Mesendoderm (in vitro differentiated cells): Measurements from ENCODE around the gene PRKCA.

Experiments used
- DNase-seq: peaks from one replicate; pipeline ENCODE4 v3.0.0; 2013
- H2AK5ac ChIP-seq: 2 replicates; pipeline ENCODE4 v1.6.1; 2013; ENCODE audit warnings: low read length, inconsistent platforms
- H2BK120ac ChIP-seq: 2 replicates; pipeline ENCODE4 v1.6.1; 2013; ENCODE audit warnings: low read depth, mild to moderate bottlenecking, low read length, moderate library complexity, mixed read lengths
- H2BK15ac ChIP-seq: replicated peaks from 2 replicates; pipeline ENCODE4 v1.6.1; 2013; ENCODE audit warnings: low read depth, mild to moderate bottlenecking, moderate library complexity
- H2BK5ac ChIP-seq: 2 replicates; pipeline ENCODE4 v1.6.1; 2013; ENCODE audit warnings: low read length, inconsistent platforms
- H3K18ac ChIP-seq: 2 replicates; pipeline ENCODE4 v1.6.1; 2013; ENCODE audit warnings: mild to moderate bottlenecking, low read length, mixed read lengths
- H3K23ac ChIP-seq: one replicate; pipeline ENCODE4 v1.6.1; 2013; ENCODE audit warnings: low read length
- H3K27ac ChIP-seq: 2 replicates; pipeline ENCODE4 v1.5.1; 2013; ENCODE audit warnings: low read depth, mild to moderate bottlenecking, inconsistent platforms, low read length, moderate library complexity
- H3K27me3 ChIP-seq: 2 replicates; pipeline ENCODE4 v1.6.1; 2013; ENCODE audit warnings: low read length, control low read depth, mild to moderate bottlenecking, inconsistent platforms; ENCODE audit not compliant: insufficient read depth, poor library complexity
- H3K36me3 ChIP-seq: 2 replicates; pipeline ENCODE4 v1.6.1; 2013; ENCODE audit warnings: low read length, inconsistent platforms; ENCODE audit not compliant: control insufficient read depth, insufficient read depth
- H3K4ac ChIP-seq: one replicate; pipeline ENCODE4 v1.6.1; 2013; ENCODE audit warnings: low read depth, mild to moderate bottlenecking, low read length, moderate library complexity
- H3K4me1 ChIP-seq: 2 replicates; pipeline ENCODE4 v1.6.1; 2013; ENCODE audit warnings: low read depth, low read length, inconsistent platforms; ENCODE audit not compliant: control insufficient read depth
- H3K4me2 ChIP-seq: 2 replicates; pipeline ENCODE4 v1.6.1; 2013; ENCODE audit warnings: low read length
- H3K4me3 ChIP-seq: 2 replicates; pipeline ENCODE4 v1.5.1; 2013; ENCODE audit warnings: mild to moderate bottlenecking, low read length
- H3K56ac ChIP-seq: one replicate; pipeline ENCODE4 v1.6.1; 2013; ENCODE audit warnings: low read length
- H3K79me1 ChIP-seq: 2 replicates; pipeline ENCODE4 v1.6.1; 2013; ENCODE audit warnings: low read length, inconsistent platforms
- H3K79me2 ChIP-seq: 2 replicates; pipeline ENCODE4 v1.6.1; 2013; ENCODE audit warnings: mild to moderate bottlenecking, low read length; ENCODE audit not compliant: control insufficient read depth, insufficient read depth
- H3K9ac ChIP-seq: 2 replicates; pipeline ENCODE4 v1.6.1; 2013; ENCODE audit warnings: low read length, inconsistent platforms
- H4K5ac ChIP-seq: one replicate; pipeline ENCODE4 v1.6.1; 2013; ENCODE audit warnings: low read length
- H4K8ac ChIP-seq: one replicate; pipeline ENCODE4 v1.6.1; 2013; ENCODE audit warnings: low read depth, mild to moderate bottlenecking, control low read depth, low read length, moderate library complexity
- WGBS: extraction: QIAGEN DNeasy Blood & Tissue Kit; methylation state at CpG from one replicate; pipeline ENCODE4 v1.1.7; 2013; ENCODE audit warnings: low lambda C conversion rate, missing lambda C conversion rate; ENCODE audit not compliant: insufficient coverage; ENCODE audit errors: extremely low coverage; 5-methylcytosine and 5-hydroxymethylcytosine counted together

Gene PRKCA

DNA sequence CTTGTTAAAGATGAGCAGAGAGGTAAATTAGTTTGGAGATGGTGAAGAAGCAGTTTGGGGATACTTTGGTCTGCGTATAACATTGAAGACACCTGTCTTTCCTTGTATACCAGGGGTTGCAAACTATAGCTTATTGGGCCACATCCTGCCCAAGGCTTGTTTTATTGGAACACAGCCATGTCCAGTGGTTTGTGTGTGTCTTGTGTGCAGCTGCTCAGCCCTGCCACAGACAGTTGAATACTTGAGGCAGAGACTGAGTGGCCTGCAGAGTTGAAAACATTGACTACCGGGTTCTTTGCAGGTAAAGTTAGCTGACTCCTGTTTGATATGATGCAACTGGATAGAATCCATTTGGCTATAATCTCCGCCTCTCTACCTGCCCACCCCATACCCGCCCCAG, 224.4 kb downstream of the PRKCA start:
- H3K4me3 ChIP-seq, result no peak overlapping the region
- H2BK15ac ChIP-seq, result no peak overlapping the region
- no peak overlapping the region for H3K23ac ChIP-seq
- H3K4me2 ChIP-seq, result no peak overlapping the region
- no peak overlapping the region for H4K8ac ChIP-seq
- no peak overlapping the region for H3K27ac ChIP-seq
- H2BK120ac ChIP-seq, result no peak overlapping the region
- no CpG with 5 or more reads among the region's 4 CpGs for WGBS
- no peaks in the 10 kb centered on the region for H3K79me1 ChIP-seq
- no peak overlapping the region for H2AK5ac ChIP-seq
- H3K27me3 ChIP-seq, result no peaks in the 10 kb centered on the region
- no peaks in the 10 kb centered on the region for H3K79me2 ChIP-seq
- no peak overlapping the region for H4K5ac ChIP-seq
- DNase-seq, result no peak
- no peak overlapping the region for H2BK5ac ChIP-seq
- no peak overlapping the region for H3K9ac ChIP-seq
- no peak overlapping the region for H3K18ac ChIP-seq
- H3K36me3 ChIP-seq, result no peaks in the 10 kb centered on the region
- no peak overlapping the region for H3K56ac ChIP-seq
- no peaks in the 10 kb centered on the region for H3K4me1 ChIP-seq
- no peak overlapping the region for H3K4ac ChIP-seq

DNA sequence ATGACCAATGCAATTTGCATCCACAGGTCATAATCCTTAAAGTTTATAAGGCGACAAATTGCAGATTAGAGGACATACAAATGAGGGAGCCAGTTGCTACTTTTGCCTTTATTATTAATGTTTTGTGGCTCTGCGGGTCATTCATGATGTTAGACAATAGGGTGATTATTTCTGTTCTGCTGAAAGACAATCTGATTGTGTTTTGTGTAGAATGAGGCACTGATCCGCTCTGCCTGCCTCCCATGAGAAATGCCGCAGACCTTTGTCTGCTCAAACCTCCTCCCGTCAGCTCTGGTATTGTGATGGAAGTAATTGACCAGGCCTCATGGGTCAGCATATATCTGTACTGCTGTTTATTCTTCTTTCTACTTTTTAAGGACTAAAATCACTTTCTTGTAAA, 224.9 kb downstream of the PRKCA start:
- Histone ChIP-seq H3K18ac (no peak overlapping the region), H2BK5ac (no peak overlapping the region), H3K79me2 (no peaks in the 10 kb centered on the region), H3K79me1 (no peaks in the 10 kb centered on the region), H4K5ac (no peak overlapping the region), H3K4me3 (no peak overlapping the region), H3K4me1 (no peaks in the 10 kb centered on the region), H4K8ac (no peak overlapping the region), H3K27ac (no peak overlapping the region), H3K27me3 (no peaks in the 10 kb centered on the region), H2BK120ac (no peak overlapping the region), H3K23ac (no peak overlapping the region), H3K56ac (no peak overlapping the region), H3K9ac (no peak overlapping the region), H2BK15ac (no peak overlapping the region), H3K4ac (no peak overlapping the region), H3K4me2 (no peak overlapping the region), H3K36me3 (no peaks in the 10 kb centered on the region), H2AK5ac (no peak overlapping the region)
- no CpG with 5 or more reads among the region's 5 CpGs for WGBS
- DNase-seq, result no peak

DNA sequence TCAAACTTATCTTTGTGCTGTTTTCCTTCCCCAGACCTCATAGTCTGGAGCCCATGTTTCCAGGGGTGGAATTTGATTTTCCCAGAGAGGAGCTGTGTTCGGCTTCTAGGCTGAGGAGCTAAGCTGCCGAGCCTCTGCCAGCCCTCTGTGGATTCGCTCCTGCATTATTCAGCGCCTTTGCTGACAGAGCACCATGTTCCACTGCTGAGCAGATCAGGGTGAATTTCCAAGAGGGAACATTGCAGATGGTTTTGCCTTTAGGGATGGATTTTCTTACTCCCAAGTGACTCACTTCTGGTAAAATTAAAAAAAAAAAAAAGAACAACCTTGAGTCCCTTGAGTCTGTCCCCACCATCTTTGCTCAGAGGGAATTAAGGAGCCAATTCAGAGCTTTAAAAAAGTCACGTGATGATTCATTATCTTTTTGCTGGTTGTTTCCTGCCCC, 229.5 kb downstream of the PRKCA start:
- DNase-seq, result no peak
- no peaks in the 10 kb centered on the region for H3K27me3 ChIP-seq
- no peak overlapping the region for H2BK120ac ChIP-seq
- no peak overlapping the region for H3K4me2 ChIP-seq
- H3K18ac ChIP-seq, result no peak overlapping the region
- no peaks in the 10 kb centered on the region for H3K79me1 ChIP-seq
- H3K9ac ChIP-seq, result no peak overlapping the region
- no peak overlapping the region for H2BK5ac ChIP-seq
- no peak overlapping the region for H3K27ac ChIP-seq
- no peak overlapping the region for H3K4ac ChIP-seq
- H3K56ac ChIP-seq, result no peak overlapping the region
- no peak overlapping the region for H3K4me3 ChIP-seq
- no peaks in the 10 kb centered on the region for H3K36me3 ChIP-seq
- H2BK15ac ChIP-seq, result no peak overlapping the region
- no peaks in the 10 kb centered on the region for H3K4me1 ChIP-seq
- no peaks in the 10 kb centered on the region for H3K79me2 ChIP-seq
- H4K5ac ChIP-seq, result no peak overlapping the region
- no peak overlapping the region for H4K8ac ChIP-seq
- H3K23ac ChIP-seq, result no peak overlapping the region
- no peak overlapping the region for H2AK5ac ChIP-seq
- no CpG with 5 or more reads among the region's 5 CpGs for WGBS

DNA sequence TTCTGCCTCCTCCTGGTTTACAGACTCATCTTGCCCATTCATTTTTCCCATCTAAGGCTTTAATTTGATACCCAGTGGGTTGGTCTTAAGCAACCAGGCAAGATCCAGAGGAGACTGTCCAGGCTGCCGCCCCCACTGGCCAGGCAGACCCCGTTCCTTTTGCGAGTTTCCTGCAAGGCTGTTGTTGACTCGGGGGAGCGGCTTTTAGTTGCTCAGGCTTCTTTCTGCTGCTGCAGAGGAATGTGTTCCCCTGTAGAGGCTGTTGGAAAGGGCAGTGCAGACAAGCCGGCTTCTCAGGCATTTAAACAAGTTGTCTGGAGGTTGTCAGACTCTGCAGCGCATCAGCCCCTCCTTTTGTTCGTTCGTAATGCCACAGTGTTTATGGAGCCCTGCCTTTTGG, 231.2 kb downstream of the PRKCA start:
- no peaks in the 10 kb centered on the region for H3K27me3 ChIP-seq
- no peak overlapping the region for H4K5ac ChIP-seq
- H3K56ac ChIP-seq, result no peak overlapping the region
- no peaks in the 10 kb centered on the region for H3K79me2 ChIP-seq
- H3K4me3 ChIP-seq, result no peak overlapping the region
- H3K4me2 ChIP-seq, result no peak overlapping the region
- no peaks in the 10 kb centered on the region for H3K36me3 ChIP-seq
- H3K4me1 ChIP-seq, result no peaks in the 10 kb centered on the region
- H3K79me1 ChIP-seq, result no peaks in the 10 kb centered on the region
- no peak overlapping the region for H3K9ac ChIP-seq
- DNase-seq, result peak; percentile 84
- H3K23ac ChIP-seq, result no peak overlapping the region
- no peak overlapping the region for H2BK15ac ChIP-seq
- H3K27ac ChIP-seq, result no peak overlapping the region
- no peak overlapping the region for H4K8ac ChIP-seq
- no CpG with 5 or more reads among the region's 9 CpGs for WGBS
- H2BK5ac ChIP-seq, result no peak overlapping the region
- H3K18ac ChIP-seq, result no peak overlapping the region
- no peak overlapping the region for H2BK120ac ChIP-seq
- H3K4ac ChIP-seq, result no peak overlapping the region
- no peak overlapping the region for H2AK5ac ChIP-seq

DNA sequence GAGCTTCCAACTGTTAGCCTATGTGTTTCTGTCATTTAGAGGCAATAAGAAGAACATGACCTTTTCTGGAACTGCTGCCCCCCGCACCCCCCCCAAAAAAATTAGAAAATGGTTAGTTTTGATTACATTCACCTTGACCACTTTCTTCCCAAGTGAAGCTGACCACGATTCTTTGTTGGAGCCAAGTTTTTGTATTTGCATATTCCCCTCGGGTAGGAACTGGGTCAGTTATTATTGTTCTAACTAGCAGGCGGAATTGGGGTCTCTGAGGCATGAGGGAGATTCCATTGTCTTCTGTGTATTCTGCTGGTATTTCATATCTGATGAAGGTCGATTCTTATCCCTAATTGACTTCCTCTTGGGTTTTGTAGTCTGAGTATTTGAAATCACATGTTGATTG, 231.6 kb downstream of the PRKCA start:
- WGBS, result no CpG with 5 or more reads among the region's 5 CpGs
- peak; percentile 29 for DNase-seq
- no peak overlapping the region for H4K5ac ChIP-seq
- no peaks in the 10 kb centered on the region for H3K36me3 ChIP-seq
- no peaks in the 10 kb centered on the region for H3K4me1 ChIP-seq
- H3K18ac ChIP-seq, result no peak overlapping the region
- H3K56ac ChIP-seq, result no peak overlapping the region
- H3K27me3 ChIP-seq, result no peaks in the 10 kb centered on the region
- no peak overlapping the region for H4K8ac ChIP-seq
- no peaks in the 10 kb centered on the region for H3K79me1 ChIP-seq
- no peak overlapping the region for H3K4ac ChIP-seq
- no peaks in the 10 kb centered on the region for H3K79me2 ChIP-seq
- no peak overlapping the region for H3K4me2 ChIP-seq
- no peak overlapping the region for H3K9ac ChIP-seq
- no peak overlapping the region for H3K27ac ChIP-seq
- H2BK5ac ChIP-seq, result no peak overlapping the region
- H3K4me3 ChIP-seq, result no peak overlapping the region
- no peak overlapping the region for H2BK120ac ChIP-seq
- H2AK5ac ChIP-seq, result no peak overlapping the region
- H2BK15ac ChIP-seq, result no peak overlapping the region
- no peak overlapping the region for H3K23ac ChIP-seq

DNA sequence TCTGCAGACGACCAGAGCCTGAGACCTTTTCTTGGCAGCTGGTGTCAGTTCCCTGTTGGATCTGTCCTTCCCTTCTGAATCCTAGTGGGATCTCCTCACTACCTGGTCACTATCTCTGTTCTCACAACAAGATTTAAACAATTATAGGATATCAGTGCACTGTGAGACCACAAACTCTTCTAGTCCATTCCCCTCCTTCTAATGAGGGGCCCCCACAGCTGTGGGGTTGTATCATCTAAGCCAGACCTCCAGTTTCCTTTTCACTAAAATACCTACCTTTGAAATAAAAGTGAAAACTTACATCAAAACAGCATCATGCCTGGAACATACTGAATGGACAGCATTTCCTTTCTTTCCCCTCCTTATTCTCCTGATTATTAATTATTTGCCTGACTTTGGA, 233.2 kb downstream of the PRKCA start:
- WGBS, result no CpG with 5 or more reads among the region's 1 CpG
- Histone ChIP-seq H3K4me2 (no peak overlapping the region), H3K4me1 (peaks cover under 1% of the 10 kb centered on the region), H4K8ac (no peak overlapping the region), H3K4ac (no peak overlapping the region), H3K9ac (no peak overlapping the region), H2BK5ac (no peak overlapping the region), H3K79me1 (no peaks in the 10 kb centered on the region), H2BK120ac (no peak overlapping the region), H2AK5ac (no peak overlapping the region), H3K56ac (no peak overlapping the region), H3K27ac (no peak overlapping the region), H3K36me3 (no peaks in the 10 kb centered on the region), H3K18ac (no peak overlapping the region), H3K79me2 (no peaks in the 10 kb centered on the region), H3K23ac (no peak overlapping the region), H4K5ac (no peak overlapping the region), H2BK15ac (no peak overlapping the region), H3K27me3 (no peaks in the 10 kb centered on the region), H3K4me3 (no peak overlapping the region)
- DNase-seq, result no peak
